ENCODE measurements around the gene FGGY.

The FGGY gene

GRCh38 chr1:59417406-59417805, 120.5 kb downstream of the FGGY start:
- no peak for DNase-seq

GRCh38 chr1:59418363-59419144, 121.7 kb downstream of the FGGY start:
- DNase-seq, result no peak

- no peak for DNase-seq
These were observed 122.7 kb downstream of the FGGY start for GRCh38 chr1:59419361-59420140.

GRCh38 chr1:59421232-59421920, 124.5 kb downstream of the FGGY start:
- DNase-seq, result no peak

GRCh38 chr1:59422921-59423575, 126.2 kb downstream of the FGGY start:
- DNase-seq, result peak; percentile 78

GRCh38 chr1:59427155-59427554, 130.3 kb downstream of the FGGY start:
- no peak for DNase-seq

DNA sequence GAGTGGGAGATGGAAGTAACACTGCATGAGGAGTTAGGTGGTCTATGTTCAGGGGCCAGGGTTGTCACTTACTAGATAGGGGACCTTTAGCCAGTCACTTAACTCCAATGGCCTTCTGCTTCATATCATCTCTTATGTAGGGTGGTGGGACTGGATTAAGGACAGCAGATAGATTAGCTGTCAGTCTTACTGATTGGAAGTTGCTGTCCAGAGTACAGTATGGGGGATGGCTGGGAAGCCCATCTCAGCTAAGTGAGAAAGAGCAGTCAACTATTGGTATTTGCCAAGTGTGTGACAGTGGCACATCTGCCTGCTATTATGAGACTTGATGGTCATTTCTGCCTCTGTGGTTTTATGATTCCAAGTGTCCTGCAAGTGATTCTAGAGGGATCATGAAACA, 130.9 kb downstream of the FGGY start:
- no peak for DNase-seq

DNA sequence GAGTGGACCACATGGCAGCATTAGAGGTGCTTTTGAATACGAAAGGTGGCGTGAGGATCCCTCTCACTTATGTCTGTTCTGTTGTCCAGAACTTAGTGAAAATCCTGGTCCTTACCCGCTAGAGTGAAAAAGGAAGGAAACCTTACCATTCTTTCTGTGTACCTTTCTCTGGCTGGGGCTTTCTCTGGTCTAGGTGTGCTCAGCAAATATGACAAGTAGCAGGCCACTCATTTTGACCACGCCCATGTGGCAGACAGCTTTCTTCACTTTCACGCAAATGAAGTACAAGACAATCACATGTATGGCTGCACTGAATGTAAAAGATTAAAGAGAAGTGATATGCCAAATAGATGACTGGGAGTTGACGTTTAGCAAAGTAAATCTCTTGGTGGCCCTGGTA, 131.9 kb downstream of the FGGY start:
- no peak for DNase-seq

DNA sequence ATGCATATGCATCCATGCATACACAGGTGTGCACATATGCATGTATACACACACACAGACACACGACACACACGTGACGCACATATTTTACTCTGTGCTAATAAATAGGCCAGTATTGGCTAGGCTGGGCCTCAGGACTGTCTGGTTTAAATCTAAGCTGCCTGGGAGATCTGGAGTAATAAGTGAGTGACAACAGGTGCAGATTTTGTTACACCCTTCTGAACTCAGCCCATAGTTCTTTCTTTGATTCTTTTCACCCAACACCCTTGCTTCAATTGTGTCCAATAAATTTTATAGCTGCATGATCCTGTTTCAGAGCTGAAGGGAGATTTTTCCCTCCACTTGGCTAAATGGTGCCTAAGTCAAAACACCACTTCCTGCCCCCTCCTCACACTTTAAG, 132.8 kb downstream of the FGGY start:
- DNase-seq, result no peak

- DNase-seq, result no peak
These were observed 134.8 kb downstream of the FGGY start for GRCh38 chr1:59431566-59432294.

- no peak for DNase-seq
These were observed 135.9 kb downstream of the FGGY start for GRCh38 chr1:59432531-59433439.

GRCh38 chr1:59433440-59433813, 136.5 kb downstream of the FGGY start:
- no peak for DNase-seq

DNA sequence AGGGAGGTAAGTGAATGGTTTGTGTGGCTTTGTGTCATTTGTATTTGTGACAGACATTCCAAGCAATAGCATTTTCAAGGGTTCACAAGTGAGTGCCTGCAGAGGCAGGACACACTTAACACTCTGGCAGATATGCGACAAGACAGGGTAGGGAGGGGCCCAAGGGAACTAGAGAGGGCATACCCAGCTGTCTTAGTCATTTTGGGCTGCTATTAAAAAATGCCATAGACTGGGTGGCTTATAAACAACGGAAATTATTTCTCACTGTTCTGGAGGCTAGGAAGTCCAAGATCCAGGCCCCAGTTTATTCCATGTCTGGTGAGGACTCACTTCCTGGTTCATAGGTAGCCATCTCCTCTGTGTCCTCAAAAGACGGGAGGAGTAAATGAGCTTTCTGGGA, 137.4 kb downstream of the FGGY start:
- no peak for DNase-seq

DNA sequence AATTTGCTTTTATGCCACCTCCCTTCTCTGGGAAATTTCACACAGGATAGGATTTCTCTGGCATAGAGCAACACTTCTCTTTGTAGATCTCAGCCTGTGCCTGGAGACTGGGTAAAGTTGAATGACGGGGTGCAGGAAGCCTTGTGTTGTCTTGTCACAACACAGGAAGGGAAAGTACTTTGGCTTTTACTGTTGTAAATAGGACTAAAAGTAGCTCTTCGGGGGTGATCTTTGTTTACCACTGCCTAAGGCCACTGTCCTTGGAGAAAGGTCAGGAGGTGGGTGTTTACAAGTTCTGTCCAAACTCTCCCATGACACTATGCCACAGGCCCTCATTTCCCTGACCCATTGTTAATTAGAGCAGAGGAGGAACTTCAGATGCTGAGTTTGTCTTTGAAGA, 139.7 kb downstream of the FGGY start:
- DNase-seq, result no peak

GRCh38 chr1:59438058-59438560, 141.2 kb downstream of the FGGY start:
- DNase-seq, result peak; percentile 8

- DNase-seq, result no peak
These were observed 145.6 kb downstream of the FGGY start for GRCh38 chr1:59442492-59442891.

GRCh38 chr1:59443310-59443709, 146.4 kb downstream of the FGGY start:
- DNase-seq, result no peak

DNA sequence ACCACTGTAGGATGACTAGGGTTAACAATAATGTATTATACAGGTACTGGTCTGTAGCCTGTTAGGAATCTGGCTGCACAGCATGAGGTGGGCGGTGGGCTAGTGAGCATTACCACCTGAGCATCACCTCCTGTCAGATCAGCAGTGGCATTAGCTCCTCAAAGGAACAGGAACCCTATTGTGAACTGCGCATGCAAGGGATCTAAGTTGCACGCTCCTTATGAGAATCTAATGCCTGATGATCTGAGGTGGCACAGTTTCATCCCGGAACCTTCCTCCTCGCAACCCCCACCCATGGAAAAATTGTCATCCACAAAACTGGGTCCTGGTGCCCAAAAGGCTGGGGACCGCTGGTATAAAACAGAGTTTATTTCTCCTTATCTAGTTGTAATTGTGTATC, 147.6 kb downstream of the FGGY start:
- DNase-seq, result no peak

DNA sequence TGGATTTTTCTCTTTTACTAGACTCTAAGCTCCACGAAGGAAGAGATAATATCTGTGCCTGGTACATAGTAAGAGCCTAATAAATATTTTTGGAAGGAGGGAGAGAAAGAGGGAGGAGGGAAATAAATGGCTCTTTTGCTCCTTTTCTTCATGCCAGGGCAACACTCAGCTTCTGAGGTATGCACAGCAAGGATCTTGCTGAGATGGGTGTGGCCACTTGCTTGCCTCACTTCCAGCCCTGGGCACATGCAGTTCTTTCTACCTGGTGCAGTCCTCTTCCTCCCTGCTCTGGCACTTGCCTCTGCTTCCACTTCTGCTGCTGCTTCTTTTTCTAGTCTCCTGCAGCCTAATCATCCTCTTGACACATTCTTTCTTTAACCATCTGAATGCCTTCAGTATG, 148.1 kb downstream of the FGGY start:
- DNase-seq, result no peak

DNA sequence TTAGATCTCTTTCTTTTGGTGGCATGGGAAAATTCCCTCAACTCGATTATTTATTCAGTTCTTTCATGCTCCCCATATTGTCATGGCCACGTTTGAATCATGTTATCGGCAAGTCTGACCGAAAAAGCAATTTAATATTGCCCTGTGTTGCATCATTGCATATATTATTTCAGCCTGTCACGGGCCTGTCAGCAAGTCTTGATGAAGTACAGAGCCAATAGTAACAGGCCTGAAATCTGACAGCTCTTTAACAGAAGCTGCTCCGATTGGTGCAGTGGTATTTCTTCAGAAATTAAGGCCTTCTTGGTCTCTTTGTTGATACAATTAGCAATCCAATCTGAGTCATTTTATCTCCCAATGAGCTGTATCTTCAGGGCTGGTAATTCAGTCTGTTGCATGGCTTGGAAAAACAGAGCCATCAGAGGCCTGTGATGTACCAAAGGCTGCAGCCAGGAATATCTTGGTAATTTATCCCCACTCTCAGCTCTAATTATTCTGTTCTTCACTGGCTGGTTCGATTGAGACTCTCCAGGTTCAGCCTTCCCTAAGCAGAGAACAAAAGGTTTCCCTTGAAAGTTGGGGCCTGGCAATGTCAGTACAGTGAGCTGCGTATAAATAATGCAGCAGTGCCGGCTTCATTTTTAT, 149.5 kb downstream of the FGGY start:
- no peak for DNase-seq

GRCh38 chr1:59452026-59452425, 155.1 kb downstream of the FGGY start:
- no peak for DNase-seq
